ENCODE results near the gene TACC2.

The TACC2 gene

GRCh38 chr10:122163174-122164022, 174.4 kb downstream of the TACC2 start:
- DNase-seq (ENCODE audit: low read depth in 2 of 3, low spot score in 1 of 3), result no peak

DNA sequence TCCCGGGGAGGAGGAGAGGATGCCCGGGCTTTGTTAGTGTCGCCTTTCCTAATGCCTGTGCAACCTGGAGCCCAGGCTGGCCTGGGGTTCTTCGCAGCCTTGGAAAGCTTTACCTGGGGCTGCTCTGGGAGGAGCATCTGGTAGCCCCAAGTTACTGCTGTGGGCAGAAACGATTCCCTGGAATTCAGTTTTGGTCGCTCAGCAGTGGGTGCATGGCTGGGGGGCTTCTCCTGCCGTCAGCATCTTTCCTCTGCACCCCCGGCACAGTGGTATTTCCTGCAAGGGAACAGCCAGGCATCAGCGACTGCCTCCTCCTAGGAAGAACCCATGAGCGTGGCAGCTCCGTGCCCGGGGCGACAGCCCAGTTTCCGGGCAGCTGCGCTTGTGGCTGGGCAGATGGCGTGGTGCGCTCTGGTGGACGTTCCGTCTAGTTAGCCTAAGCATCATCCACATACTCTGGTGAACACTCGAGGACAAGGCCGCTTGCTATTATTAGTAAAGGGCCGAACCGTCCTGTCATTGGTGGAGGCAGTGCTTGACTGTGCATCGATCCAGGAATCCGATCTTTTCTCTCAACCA, 175.1 kb downstream of the TACC2 start:
- DNase-seq (ENCODE audit: low read depth in 2 of 3, low spot score in 1 of 3), result no peak

- no peak for DNase-seq (ENCODE audit: low read depth in 2 of 3, low spot score in 1 of 3)
These were observed 176.0 kb downstream of the TACC2 start for GRCh38 chr10:122164815-122165483.

DNA sequence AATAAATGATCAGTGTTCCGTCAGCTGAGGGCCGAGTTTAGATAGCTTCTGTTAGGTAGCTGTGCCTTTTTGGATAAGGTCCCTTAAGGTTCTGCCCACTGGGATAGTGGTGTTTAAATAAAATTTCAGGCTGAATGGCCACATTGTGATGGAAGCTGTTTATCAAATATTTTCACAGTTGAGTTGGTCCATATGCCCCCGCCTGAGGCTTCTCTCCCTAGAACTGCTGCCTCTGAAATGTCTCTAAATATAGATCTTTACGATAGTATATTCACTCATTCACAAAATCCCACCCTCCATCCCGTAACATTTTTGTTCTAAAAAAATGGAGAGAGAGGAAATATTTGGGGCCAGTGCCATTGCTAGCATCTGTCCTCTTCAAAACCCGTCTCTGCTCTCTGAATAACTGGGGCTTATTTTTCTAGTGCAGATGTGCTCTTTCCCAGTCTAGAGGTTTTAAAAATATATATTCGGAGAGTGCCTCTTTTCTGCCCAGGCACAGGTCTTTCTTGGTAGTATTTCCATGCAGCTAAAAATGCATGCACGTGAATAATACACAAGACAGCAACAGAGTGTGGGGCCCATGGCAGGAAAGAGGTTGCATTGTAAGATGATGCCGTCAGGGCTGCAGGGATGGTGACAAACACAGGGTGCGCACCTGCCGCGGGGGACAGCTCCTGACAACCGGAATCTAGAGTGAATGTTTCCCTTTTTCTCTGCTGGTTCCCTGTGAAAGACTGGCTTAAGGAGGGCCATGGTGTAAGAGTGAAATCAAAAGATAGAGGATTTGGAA, 176.7 kb downstream of the TACC2 start:
- DNase-seq (ENCODE audit: low read depth in 2 of 3, low spot score in 1 of 3), result no peak

- no peak for DNase-seq (ENCODE audit: low read depth in 2 of 3, low spot score in 1 of 3)
These were observed 179.1 kb downstream of the TACC2 start for GRCh38 chr10:122168101-122168500.

DNA sequence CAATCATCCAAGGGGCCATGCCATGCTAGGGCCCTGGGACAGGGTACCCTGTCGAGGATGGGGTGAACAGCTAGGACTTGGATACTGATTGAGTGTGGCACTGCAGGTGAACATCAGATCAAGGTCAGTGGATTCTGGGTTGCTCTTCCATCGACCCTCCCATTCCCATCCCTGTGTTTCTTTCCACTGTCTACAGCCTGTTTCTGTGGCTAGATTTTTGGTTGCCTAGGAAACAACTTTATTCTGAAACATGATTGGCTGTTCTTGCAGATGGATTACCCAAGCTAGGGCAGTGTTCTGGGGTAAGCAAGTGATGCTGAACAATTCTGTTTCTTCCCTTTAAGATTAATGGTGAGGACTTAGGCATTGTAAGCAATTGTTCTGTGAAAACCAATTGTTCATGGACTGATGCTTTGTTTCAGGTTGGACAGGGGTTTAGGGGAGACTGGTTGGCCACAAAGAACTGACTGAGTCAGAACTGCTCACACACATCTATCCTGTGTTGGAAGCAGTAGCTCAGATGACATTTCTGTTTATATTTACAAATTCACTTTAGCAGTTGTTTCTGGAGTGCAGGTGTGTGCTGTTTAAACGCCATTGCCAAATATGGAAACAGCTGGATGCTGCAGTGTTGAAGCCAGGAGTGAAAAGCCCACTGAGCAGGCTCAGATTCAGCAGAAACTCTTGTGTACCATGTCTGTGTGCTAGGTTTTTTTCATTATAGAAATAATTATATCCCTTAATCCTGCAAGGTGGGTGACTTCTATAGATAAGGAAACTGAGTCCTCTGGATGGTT, 179.8 kb downstream of the TACC2 start:
- DNase-seq (ENCODE audit: low read depth in 2 of 3, low spot score in 1 of 3), result no peak

- DNase-seq (ENCODE audit: low read depth in 2 of 3, low spot score in 1 of 3), result no peak
These were observed 181.8 kb downstream of the TACC2 start for GRCh38 chr10:122170802-122171201.

GRCh38 chr10:122171302-122172075, 182.5 kb downstream of the TACC2 start:
- no peak for DNase-seq (ENCODE audit: low read depth in 2 of 3, low spot score in 1 of 3)

- DNase-seq (ENCODE audit: low read depth in 2 of 3, low spot score in 1 of 3), result no peak
These were observed 183.5 kb downstream of the TACC2 start for GRCh38 chr10:122172361-122173008.

DNA sequence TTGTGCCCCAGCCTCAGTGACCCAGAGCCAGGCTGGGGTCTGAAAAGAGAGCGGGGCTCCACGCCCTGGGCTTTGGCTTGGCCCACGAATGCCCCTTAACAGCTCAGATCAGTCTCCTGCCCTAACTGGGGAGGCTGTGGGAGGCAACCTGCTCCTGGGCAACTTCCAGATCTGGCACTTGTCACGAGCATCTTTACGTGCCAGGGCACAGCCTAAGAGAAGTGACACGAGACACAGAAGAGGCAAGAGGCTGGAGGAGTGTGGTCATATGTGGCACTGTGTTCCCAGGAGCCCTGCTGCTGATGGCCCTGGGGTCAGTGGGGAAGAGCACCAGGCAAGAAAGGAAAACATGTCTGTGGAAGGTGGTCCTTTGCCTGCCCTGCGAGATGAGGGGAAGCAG, 184.4 kb downstream of the TACC2 start:
- no peak for DNase-seq (ENCODE audit: low read depth in 2 of 3, low spot score in 1 of 3)

DNA sequence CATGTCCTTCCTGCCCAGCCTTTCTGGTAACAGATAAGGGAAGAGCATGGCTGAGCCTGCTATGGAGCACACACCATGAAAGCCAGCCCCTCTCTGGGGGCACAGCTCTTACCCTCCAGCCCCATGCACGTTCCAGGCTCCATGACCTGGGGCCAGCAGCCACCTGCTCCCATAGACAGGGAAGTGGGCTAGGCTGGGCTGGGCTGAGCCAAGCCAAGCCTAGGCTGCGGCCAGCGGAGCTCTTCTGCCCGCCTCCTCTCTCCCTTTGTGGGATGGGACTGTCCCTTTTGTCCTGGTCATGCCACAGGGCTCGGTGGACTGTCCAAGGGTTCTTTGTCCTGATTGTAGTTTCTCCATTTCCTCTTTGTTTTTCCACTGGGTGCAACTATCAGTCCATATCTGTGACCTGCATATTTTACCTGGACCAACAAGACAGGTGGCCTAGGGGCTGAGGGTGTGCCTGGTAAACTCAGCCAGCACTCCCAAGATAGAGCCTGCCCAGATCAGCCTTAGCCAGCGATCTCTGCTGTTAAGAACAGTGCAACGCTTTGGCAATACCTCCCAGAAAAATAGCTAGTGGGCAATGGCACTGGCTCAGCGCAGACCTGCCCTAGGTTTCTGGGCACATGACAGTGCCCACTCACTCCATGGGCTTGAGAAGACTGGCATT, 184.9 kb downstream of the TACC2 start:
- DNase-seq (ENCODE audit: low read depth in 2 of 3, low spot score in 1 of 3), result no peak

DNA sequence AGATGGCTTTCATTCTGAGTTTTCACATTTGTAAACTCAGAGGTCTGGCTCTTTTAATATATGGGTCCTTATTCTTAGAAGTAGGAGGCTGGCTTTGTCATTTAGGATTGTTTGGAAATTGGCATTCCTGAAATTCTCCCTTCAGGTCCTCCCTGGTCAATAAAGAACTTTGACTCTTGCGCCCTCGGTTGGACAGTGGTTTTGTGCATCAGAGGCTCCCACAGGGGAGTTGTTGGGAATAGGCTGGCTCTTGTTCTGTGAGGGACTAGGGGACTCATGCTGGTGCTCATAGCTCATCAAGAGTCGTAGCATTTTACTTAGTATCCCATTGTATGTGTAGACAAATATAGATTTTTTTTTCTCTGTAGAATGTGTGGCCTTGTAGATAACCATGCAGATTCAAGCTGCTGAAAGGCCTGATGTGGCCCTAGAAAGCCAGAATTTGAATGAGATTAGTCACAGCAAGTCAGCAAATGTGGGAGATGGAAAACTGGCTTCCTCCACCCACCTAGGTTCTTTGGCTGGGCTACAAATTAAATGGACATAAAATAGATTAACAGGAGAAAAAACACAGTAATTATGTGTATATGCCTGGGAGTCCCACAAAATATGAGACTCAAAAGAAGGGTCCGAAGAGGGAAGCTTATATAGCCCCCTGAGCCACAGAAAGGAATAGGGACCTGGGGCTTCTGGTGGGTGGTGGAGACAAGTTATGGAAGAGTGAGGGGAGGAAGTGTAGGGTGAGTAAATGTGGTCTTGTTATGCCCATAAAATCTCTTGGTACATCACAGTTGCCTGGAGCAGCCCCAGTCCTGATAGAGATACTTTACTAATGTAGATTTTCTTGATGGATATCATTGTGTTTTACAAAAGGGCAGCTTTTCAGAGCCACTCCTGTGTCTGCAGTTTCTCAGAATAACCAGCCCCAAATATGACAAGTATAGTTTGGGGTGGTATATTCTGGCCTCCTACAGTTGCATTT, 187.6 kb downstream of the TACC2 start:
- no peak for DNase-seq (ENCODE audit: low read depth in 2 of 3, low spot score in 1 of 3)

GRCh38 chr10:122178655-122179054, 189.7 kb downstream of the TACC2 start:
- DNase-seq (ENCODE audit: low read depth in 2 of 3, low spot score in 1 of 3), result no peak

- DNase-seq (ENCODE audit: low read depth in 2 of 3, low spot score in 1 of 3), result no peak
These were observed 192.2 kb downstream of the TACC2 start for GRCh38 chr10:122181041-122181732.

DNA sequence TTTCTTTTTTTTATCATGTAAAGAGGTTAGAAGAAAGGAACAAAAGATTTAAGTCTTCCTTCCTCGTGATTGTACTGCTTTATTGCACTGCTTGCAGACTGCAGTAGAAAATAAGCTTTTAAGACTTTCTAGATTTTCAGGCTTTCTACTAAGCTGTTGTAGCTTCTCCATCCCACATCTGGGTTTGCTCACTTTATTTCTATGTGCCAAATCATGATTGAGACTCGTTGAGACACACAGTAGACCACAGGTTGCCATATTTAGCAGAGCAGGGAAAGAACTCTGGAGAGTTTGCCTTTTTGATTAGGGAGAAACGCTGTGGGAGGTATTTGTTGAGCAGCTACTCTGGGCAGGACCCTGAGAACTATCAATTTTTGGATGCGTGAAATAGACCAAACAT, 192.9 kb downstream of the TACC2 start:
- no peak for DNase-seq (ENCODE audit: low read depth in 2 of 3, low spot score in 1 of 3)

- no peak for DNase-seq (ENCODE audit: low read depth in 2 of 3, low spot score in 1 of 3)
These were observed 193.3 kb downstream of the TACC2 start for GRCh38 chr10:122182308-122182707.

- DNase-seq (ENCODE audit: low read depth in 2 of 3, low spot score in 1 of 3), result no peak
These were observed 195.3 kb downstream of the TACC2 start for GRCh38 chr10:122184254-122184653.
